HepG2 (cell line): Measurements from ENCODE around the gene ACADVL. TPM values are rescaled to one million over a fixed set of nuclear protein-coding genes. Genes with fewer than 3 reads are reported as not detected.

Experiments
- ATF7-NPFF ChIP-seq: sonication (generic); formaldehyde crosslinking; IDR thresholded peaks from 2 replicates; pipeline ENCODE4 v1.8.1; 2023; ENCODE audit warnings: mild to moderate bottlenecking, low read depth, missing genetic modification reagents, moderate library complexity
- CREB1 ChIP-seq, 2 experiments: fragments of 450-650 bp in 1 of 2; IDR thresholded peaks; 2 replicates each; pipeline ENCODE4 v1.6.1; 2016 to 2017; ENCODE audit warnings: control low read depth in 1 of 2, mild to moderate bottlenecking in 1 of 2, missing compliant biosample characterization in 1 of 2, missing genetic modification characterization in 1 of 2
- KAT8 ChIP-seq: IDR thresholded peaks from 2 replicates; pipeline ENCODE4 v1.6.1; 2016; ENCODE audit warnings: missing genetic modification reagents, missing compliant biosample characterization
- KLF12 ChIP-seq: sonication (generic); formaldehyde crosslinking; IDR thresholded peaks from 2 replicates; pipeline ENCODE4 v1.4.0; 2020; ENCODE audit warnings: missing genetic modification reagents, borderline replicate concordance
- NFATC3 ChIP-seq: sonication (generic); formaldehyde crosslinking; IDR thresholded peaks from 2 replicates; pipeline ENCODE4 v1.5.1; 2020; ENCODE audit warnings: mild to moderate bottlenecking, missing genetic modification reagents
- SNAPC2 ChIP-seq: sonication (generic); formaldehyde crosslinking; IDR thresholded peaks from 2 replicates; pipeline ENCODE4 v1.8.1; 2022; ENCODE audit warnings: mild to moderate bottlenecking, missing genetic modification reagents
- ZFY ChIP-seq: sonication (generic); formaldehyde crosslinking; IDR thresholded peaks from 2 replicates; pipeline ENCODE4 v1.4.0; 2020; ENCODE audit warnings: missing genetic modification reagents
- ZNF234 ChIP-seq: sonication (generic); formaldehyde crosslinking; conservative IDR thresholded peaks from 2 replicates; pipeline ENCODE4 v1.5.1; 2020; ENCODE audit warnings: mild to moderate bottlenecking, missing genetic modification reagents
- ZNF253 ChIP-seq: sonication (generic); formaldehyde crosslinking; IDR thresholded peaks from 2 replicates; pipeline ENCODE4 v1.8.0; 2022; ENCODE audit warnings: mild to moderate bottlenecking, missing genetic modification reagents, borderline replicate concordance
- ZNF282 ChIP-seq: fragments of 450-650 bp; IDR thresholded peaks from 2 replicates; pipeline ENCODE4 v1.6.1; 2018; ENCODE audit not compliant: partially characterized antibody
- ZNF768 ChIP-seq: sonication (generic); formaldehyde crosslinking; IDR thresholded peaks from 2 replicates; pipeline ENCODE4 v1.4.0; 2020; ENCODE audit warnings: missing genetic modification reagents
- ZNF781 ChIP-seq: sonication (generic); formaldehyde crosslinking; IDR thresholded peaks from 2 replicates; pipeline ENCODE4 v1.5.1; 2020; ENCODE audit warnings: borderline replicate concordance, mild to moderate bottlenecking, missing genetic modification reagents; ENCODE audit errors: not compliant biosample characterization
- polyA plus RNA-seq, 8 experiments: library from polyadenylated mRNA; depleted of rRNA in 3 of 8; stranded (reverse) in 7 of 8; unstranded in 1 of 8; fragments of >200 nt; fragmentation: Illumina TruSeq in 4 of 8; extraction: Trizol in 4 of 8; gene quantifications; 2 replicates each; pipeline versions ENCODE4 v1.2.1 to v1.2.3, GENCODE V29; 2011 to 2016; ENCODE audit warnings: low read depth in 4 of 8, missing spikeins in 1 of 8, mixed read lengths in 1 of 8; ENCODE audit not compliant: insufficient read depth in 1 of 8
- total RNA-seq, 5 experiments: library from RNA; depleted of rRNA; stranded (reverse); fragments of >200 nt; fragmentation: Illumina TruSeq; extraction: Trizol; gene quantifications; 2 replicates each; pipeline ENCODE4 v1.2.3, GENCODE V29; 2016; ENCODE audit warnings: low read depth in 1 of 5
- TF ChIP-seq, protein P1 (sequence below): sonication (generic); formaldehyde crosslinking; IDR thresholded peaks from 2 replicates; pipeline ENCODE4 v1.4.0; 2020; ENCODE audit warnings: low read depth, missing genetic modification reagents
- TF ChIP-seq, protein P2 (sequence below): sonication (generic); formaldehyde crosslinking; IDR thresholded peaks from 2 replicates; pipeline ENCODE4 v1.8.0; 2022; ENCODE audit warnings: missing genetic modification reagents, mild to moderate bottlenecking, inconsistent platforms, borderline replicate concordance
- TF ChIP-seq, protein P3 (sequence below): sonication (generic); formaldehyde crosslinking; conservative IDR thresholded peaks from 2 replicates; pipeline ENCODE4 v1.4.0; 2020; ENCODE audit warnings: missing genetic modification reagents
- TF ChIP-seq, protein P4 (sequence below): sonication (generic); formaldehyde crosslinking; IDR thresholded peaks from 2 replicates; pipeline ENCODE4 v1.4.0; 2020; ENCODE audit warnings: missing genetic modification reagents

The ACADVL gene
- total and polyA plus RNA-seq, 2 of the 13 experiments (the other 11 are each of a cell fraction or from before 2014, with no cell fraction given): 219 to 412 TPM

DNA sequence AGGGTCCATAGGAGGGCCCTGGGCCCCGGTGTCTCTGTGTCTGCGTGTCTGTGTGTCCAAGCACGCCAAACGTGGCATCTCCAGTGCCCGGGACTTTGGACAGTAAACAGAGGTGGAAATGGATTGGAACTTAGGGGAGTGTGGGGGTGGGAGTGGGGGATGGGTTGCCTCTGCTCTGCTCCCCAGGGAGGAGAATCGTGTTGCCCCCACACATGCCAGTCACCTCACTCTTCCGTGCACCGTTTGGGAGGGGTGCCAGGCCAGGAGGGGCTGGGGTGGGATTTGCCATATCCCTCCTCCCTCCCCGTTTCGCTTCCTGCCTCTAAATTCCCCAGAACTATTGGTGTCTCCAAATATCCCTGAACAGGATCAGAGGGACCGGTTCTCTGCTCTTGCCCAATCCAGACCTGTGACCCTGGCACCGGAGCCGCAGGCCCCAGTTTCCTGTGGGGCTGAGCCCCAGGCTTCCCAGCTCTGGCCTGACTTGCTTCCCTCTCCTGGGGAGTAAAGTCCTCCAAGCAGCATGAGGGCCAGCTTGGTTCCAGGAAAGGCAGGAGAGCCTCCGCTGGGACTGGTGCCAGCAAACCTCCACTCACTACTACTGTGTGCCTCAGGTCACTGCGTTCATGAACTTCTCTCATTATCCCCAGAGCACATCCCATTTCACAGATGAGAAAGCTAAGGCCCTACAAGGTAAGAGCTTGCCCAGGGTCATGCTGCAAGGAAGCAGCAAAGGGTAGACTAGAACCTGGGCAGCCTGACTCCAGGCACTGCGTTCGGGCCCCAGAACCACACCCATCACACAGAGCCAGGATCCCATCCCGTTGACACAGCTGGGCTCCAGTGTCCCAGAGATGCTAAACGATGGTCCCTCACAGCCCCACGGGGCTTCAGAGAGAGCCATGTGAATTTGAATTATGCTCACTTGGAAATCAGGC is 40.2 kb upstream of the ACADVL start, which contains the start of gene ASGR1 (continued):
- TF ChIP-seq, protein P1, sequence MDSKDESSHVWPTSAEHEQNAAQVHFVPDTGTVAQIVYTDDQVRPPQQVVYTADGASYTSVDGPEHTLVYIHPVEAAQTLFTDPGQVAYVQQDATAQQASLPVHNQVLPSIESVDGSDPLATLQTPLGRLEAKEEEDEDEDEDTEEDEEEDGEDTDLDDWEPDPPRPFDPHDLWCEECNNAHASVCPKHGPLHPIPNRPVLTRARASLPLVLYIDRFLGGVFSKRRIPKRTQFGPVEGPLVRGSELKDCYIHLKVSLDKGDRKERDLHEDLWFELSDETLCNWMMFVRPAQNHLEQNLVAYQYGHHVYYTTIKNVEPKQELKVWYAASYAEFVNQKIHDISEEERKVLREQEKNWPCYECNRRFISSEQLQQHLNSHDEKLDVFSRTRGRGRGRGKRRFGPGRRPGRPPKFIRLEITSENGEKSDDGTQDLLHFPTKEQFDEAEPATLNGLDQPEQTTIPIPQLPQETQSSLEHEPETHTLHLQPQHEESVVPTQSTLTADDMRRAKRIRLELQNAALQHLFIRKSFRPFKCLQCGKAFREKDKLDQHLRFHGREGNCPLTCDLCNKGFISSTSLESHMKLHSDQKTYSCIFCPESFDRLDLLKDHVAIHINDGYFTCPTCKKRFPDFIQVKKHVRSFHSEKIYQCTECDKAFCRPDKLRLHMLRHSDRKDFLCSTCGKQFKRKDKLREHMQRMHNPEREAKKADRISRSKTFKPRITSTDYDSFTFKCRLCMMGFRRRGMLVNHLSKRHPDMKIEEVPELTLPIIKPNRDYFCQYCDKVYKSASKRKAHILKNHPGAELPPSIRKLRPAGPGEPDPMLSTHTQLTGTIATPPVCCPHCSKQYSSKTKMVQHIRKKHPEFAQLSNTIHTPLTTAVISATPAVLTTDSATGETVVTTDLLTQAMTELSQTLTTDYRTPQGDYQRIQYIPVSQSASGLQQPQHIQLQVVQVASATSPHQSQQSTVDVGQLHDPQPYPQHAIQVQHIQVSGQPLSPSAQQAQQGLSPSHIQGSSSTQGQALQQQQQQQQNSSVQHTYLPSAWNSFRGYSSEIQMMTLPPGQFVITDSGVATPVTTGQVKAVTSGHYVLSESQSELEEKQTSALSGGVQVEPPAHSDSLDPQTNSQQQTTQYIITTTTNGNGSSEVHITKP (CRISPR knock-in tag): peak; percentile 63; the same call in 1 of the 2 replicates
- TF ChIP-seq CREB1 (IDR thresholded peaks at IDR 0.05) (no peak), CREB1 (CRISPR knock-in tag; IDR thresholded peaks at IDR 0.05) (peak; percentile 61; the same call in 1 of the 2 replicates), ZNF253 (CRISPR knock-in tag) (no peak), ATF7-NPFF (no peak; the same call in 1 of the 2 replicates), ZNF768 (CRISPR knock-in tag) (peak; percentile 93), ZNF234 (no peak), KLF12 (CRISPR knock-in tag) (0 out of 2 replicates have a peak, but pooled peaks have one; percentile 56), SNAPC2 (CRISPR knock-in tag) (no peak), KAT8 (peak; percentile 86), ZFY (CRISPR knock-in tag) (peak; percentile 63), ZNF781 (CRISPR knock-in tag) (no peak), NFATC3 (CRISPR knock-in tag) (no peak), ZNF282 (no peak)
- TF ChIP-seq, protein P2, sequence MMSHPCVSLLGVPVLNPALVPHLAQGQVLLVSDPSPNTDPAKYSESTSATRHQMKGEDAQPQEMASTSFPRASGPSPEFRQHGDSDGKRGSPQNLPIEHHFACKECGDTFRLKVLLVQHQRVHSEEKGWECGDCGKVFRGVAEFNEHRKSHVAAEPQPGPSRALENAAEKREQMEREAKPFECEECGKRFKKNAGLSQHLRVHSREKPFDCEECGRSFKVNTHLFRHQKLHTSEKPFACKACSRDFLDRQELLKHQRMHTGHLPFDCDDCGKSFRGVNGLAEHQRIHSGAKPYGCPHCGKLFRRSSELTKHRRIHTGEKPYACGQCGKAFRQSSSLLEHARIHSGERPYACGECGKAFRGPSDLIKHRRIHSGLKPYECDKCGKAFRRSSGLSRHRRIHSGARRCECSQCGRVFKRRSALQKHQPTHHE (CRISPR knock-in tag): no peak
- TF ChIP-seq, protein P3, sequence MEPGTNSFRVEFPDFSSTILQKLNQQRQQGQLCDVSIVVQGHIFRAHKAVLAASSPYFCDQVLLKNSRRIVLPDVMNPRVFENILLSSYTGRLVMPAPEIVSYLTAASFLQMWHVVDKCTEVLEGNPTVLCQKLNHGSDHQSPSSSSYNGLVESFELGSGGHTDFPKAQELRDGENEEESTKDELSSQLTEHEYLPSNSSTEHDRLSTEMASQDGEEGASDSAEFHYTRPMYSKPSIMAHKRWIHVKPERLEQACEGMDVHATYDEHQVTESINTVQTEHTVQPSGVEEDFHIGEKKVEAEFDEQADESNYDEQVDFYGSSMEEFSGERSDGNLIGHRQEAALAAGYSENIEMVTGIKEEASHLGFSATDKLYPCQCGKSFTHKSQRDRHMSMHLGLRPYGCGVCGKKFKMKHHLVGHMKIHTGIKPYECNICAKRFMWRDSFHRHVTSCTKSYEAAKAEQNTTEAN (CRISPR knock-in tag): peak; percentile 82
- TF ChIP-seq, protein P4, sequence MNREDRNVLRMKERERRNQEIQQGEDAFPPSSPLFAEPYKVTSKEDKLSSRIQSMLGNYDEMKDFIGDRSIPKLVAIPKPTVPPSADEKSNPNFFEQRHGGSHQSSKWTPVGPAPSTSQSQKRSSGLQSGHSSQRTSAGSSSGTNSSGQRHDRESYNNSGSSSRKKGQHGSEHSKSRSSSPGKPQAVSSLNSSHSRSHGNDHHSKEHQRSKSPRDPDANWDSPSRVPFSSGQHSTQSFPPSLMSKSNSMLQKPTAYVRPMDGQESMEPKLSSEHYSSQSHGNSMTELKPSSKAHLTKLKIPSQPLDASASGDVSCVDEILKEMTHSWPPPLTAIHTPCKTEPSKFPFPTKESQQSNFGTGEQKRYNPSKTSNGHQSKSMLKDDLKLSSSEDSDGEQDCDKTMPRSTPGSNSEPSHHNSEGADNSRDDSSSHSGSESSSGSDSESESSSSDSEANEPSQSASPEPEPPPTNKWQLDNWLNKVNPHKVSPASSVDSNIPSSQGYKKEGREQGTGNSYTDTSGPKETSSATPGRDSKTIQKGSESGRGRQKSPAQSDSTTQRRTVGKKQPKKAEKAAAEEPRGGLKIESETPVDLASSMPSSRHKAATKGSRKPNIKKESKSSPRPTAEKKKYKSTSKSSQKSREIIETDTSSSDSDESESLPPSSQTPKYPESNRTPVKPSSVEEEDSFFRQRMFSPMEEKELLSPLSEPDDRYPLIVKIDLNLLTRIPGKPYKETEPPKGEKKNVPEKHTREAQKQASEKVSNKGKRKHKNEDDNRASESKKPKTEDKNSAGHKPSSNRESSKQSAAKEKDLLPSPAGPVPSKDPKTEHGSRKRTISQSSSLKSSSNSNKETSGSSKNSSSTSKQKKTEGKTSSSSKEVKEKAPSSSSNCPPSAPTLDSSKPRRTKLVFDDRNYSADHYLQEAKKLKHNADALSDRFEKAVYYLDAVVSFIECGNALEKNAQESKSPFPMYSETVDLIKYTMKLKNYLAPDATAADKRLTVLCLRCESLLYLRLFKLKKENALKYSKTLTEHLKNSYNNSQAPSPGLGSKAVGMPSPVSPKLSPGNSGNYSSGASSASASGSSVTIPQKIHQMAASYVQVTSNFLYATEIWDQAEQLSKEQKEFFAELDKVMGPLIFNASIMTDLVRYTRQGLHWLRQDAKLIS: peak; percentile 47; the same call in 1 of the 2 replicates
